Stimulated activated naive CD4-positive, alpha-beta T cell (primary cell): ENCODE results near the gene GRIK1.
"Not testable (repeated sequence)": the region's sequence is repeated elsewhere in the genome, so short reads cannot be mapped to it uniquely, and the experiment has no call there.

Experiments
- DNase-seq, 6 experiments: peaks; one replicate each; lab custom pipeline; 2025; lab: John Stamatoyannopoulos, UW

Gene GRIK1

GRCh38 chr21:29610779-29611360, 328.9 kb downstream of the GRIK1 start:
- no peak for DNase-seq

- DNase-seq = no peak
Observed at GRCh38 chr21:29606613-29607012, 333.2 kb downstream of the GRIK1 start.

GRCh38 chr21:29605219-29605618, 334.6 kb downstream of the GRIK1 start:
- DNase-seq = not testable (repeated sequence)

GRCh38 chr21:29604076-29604475, 335.7 kb downstream of the GRIK1 start:
- no peak for DNase-seq

GRCh38 chr21:29601047-29601446, 338.7 kb downstream of the GRIK1 start:
- no peak for DNase-seq

- no peak for DNase-seq
Observed at GRCh38 chr21:29586696-29587095, 353.1 kb downstream of the GRIK1 start.

- DNase-seq = no peak
Observed at GRCh38 chr21:29585462-29585861, 354.3 kb downstream of the GRIK1 start.

GRCh38 chr21:29583424-29583924, 356.3 kb downstream of the GRIK1 start:
- DNase-seq = no peak

- DNase-seq = no peak
Observed at GRCh38 chr21:29582855-29583254, 356.9 kb downstream of the GRIK1 start.

GRCh38 chr21:29581393-29581792, 358.4 kb downstream of the GRIK1 start:
- DNase-seq = no peak

- no peak for DNase-seq
Observed at GRCh38 chr21:29580732-29581285, 359.0 kb downstream of the GRIK1 start.

GRCh38 chr21:29578306-29578705, 361.5 kb downstream of the GRIK1 start:
- DNase-seq = no peak

GRCh38 chr21:29571949-29572348, 367.8 kb downstream of the GRIK1 start:
- DNase-seq = no peak

GRCh38 chr21:29568020-29568697, 371.6 kb downstream of the GRIK1 start:
- no peak for DNase-seq

- no peak for DNase-seq
Observed at GRCh38 chr21:29557931-29558725, 381.7 kb downstream of the GRIK1 start.

- DNase-seq = no peak
Observed at GRCh38 chr21:29557200-29557599, 382.6 kb downstream of the GRIK1 start.

- no peak for DNase-seq
Observed at GRCh38 chr21:29555601-29556000, 384.2 kb downstream of the GRIK1 start.

GRCh38 chr21:29550205-29550604, 389.6 kb downstream of the GRIK1 start:
- DNase-seq = no peak

- DNase-seq = no peak
Observed at GRCh38 chr21:29549614-29550013, 390.2 kb downstream of the GRIK1 start.

- DNase-seq = no peak
Observed at GRCh38 chr21:29547998-29548397, 391.8 kb downstream of the GRIK1 start.

- DNase-seq = no peak
Observed at GRCh38 chr21:29546071-29546470, 393.7 kb downstream of the GRIK1 start.

- DNase-seq = no peak
Observed at GRCh38 chr21:29540289-29540688, 399.5 kb downstream of the GRIK1 start.

GRCh38 chr21:29538115-29538514, 401.7 kb downstream of the GRIK1 start:
- DNase-seq = no peak
